DOHH2 (cell line): ENCODE measurements around the gene STRN4.

Source experiments
- H3F3A ChIP-seq: fragments of 200-600 bp; sonication (generic), shearing (Covaris generic); 2 replicates; pipeline ENCODE4 v1.6.0; 2016; ENCODE audit warnings: antibody characterized with exemption, mild to moderate bottlenecking; ENCODE audit not compliant: control insufficient read depth, insufficient read depth
- H3K27ac ChIP-seq: fragments of 200-600 bp; sonication (generic); 2 replicates; pipeline ENCODE4 v1.5.1; 2014; ENCODE audit warnings: low read depth, mild to moderate bottlenecking, low read length, moderate library complexity
- H3K27me3 ChIP-seq: fragments of 200-600 bp; sonication (generic); 2 replicates; pipeline ENCODE4 v1.6.1; 2014; ENCODE audit warnings: mild to moderate bottlenecking, low read length, mixed read lengths; ENCODE audit not compliant: control insufficient read depth
- H3K36me3 ChIP-seq: fragments of 200-600 bp; sonication (generic); 2 replicates; pipeline ENCODE4 v1.6.1; 2014; ENCODE audit warnings: mild to moderate bottlenecking, low read length, moderate library complexity, mixed read lengths; ENCODE audit not compliant: control insufficient read depth
- H3K4me1 ChIP-seq: fragments of 200-600 bp; sonication (generic); 2 replicates; pipeline ENCODE4 v1.6.1; 2014; ENCODE audit warnings: mild to moderate bottlenecking, low read length, mixed read lengths; ENCODE audit not compliant: control insufficient read depth
- H3K4me2 ChIP-seq: fragments of 200-600 bp; sonication (generic); 2 replicates; pipeline ENCODE4 v1.6.0; 2014; ENCODE audit warnings: mild to moderate bottlenecking, low read length, moderate library complexity
- H3K4me3 ChIP-seq: fragments of 200-600 bp; sonication (generic); 2 replicates; pipeline ENCODE4 v1.5.1; 2014; ENCODE audit warnings: mild to moderate bottlenecking, low read length, mixed read lengths
- H3K79me2 ChIP-seq: fragments of 200-600 bp; sonication (generic); 2 replicates; pipeline ENCODE4 v1.6.1; 2014; ENCODE audit warnings: mild to moderate bottlenecking, low read length, mixed read lengths; ENCODE audit not compliant: control insufficient read depth
- H3K9me2 ChIP-seq: fragments of 200-600 bp; sonication (generic); replicated peaks from 2 replicates; pipeline ENCODE4 v1.6.1; 2014; ENCODE audit warnings: mild to moderate bottlenecking, low read length, mixed read lengths; ENCODE audit not compliant: control insufficient read depth
- H3K9me3 ChIP-seq: fragments of 200-600 bp; sonication (generic); 2 replicates; pipeline ENCODE4 v1.6.1; 2014; ENCODE audit warnings: antibody characterized with exemption, low read length, mixed read lengths; ENCODE audit not compliant: control insufficient read depth, insufficient read depth
- H4K20me1 ChIP-seq: fragments of 200-600 bp; sonication (generic); 2 replicates; pipeline ENCODE4 v1.6.0; 2014; ENCODE audit warnings: low read depth, mild to moderate bottlenecking, antibody characterized with exemption, low read length, moderate library complexity; ENCODE audit not compliant: control insufficient read depth, insufficient read depth
- EZH2phosphoT487 ChIP-seq: fragments of 200-600 bp; sonication (generic); IDR thresholded peaks from 2 replicates; pipeline ENCODE4 v1.6.1; 2017; ENCODE audit warnings: borderline replicate concordance, mild to moderate bottlenecking, antibody characterized with exemption, low read length, moderate library complexity, mixed read lengths
- TF ChIP-seq, protein P1 (sequence below): fragments of 200-600 bp; sonication (generic); IDR thresholded peaks from one replicate; pipeline ENCODE4 v1.5.1; 2014; ENCODE audit warnings: antibody characterized with exemption, mild to moderate bottlenecking, low read depth, low read length; ENCODE audit not compliant: poor library complexity, severe bottlenecking

Gene STRN4

DNA sequence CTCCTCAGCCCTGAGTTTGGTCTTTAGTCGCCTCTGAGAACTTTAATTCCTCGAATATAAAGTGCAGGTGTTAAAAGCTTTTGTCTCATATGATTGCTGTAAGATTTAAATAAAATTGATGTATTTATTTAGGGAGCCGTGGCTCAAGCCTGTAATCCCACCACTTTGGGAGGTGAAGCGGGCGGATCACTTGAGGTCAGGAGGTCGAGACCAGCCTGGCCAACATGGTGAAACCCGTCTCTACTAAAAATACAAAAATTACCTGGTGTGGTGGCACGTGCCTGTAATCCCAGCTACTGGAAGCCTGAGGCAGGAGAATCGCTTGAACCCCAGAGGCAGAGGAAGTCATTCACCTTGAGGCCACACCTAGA lies 42.7 kb upstream of the STRN4 start:
- Histone ChIP-seq H4K20me1 (peaks cover 13% of the 10 kb centered on the region; the same call in 1 of the 2 replicates), H3K27me3 (peaks cover 8% of the 10 kb centered on the region), H3K27ac (no peak overlapping the region), H3F3A (0 out of 2 replicates have a peak, but pooled peaks cover 2% of the 10 kb centered on the region), H3K4me3 (0 out of 2 replicates have a peak overlapping the region, but pooled peaks have one; percentile 8), H3K36me3 (peaks cover 43% of the 10 kb centered on the region), H3K9me3 (no peaks in the 10 kb centered on the region; the same call in 1 of the 2 replicates), H3K79me2 (peaks cover 44% of the 10 kb centered on the region), H3K4me2 (peak overlapping the region; percentile 36), H3K4me1 (peaks cover 35% of the 10 kb centered on the region), H3K9me2 (no peaks in the 10 kb centered on the region)
- TF ChIP-seq EZH2phosphoT487, result no peak
- TF ChIP-seq, protein P1, sequence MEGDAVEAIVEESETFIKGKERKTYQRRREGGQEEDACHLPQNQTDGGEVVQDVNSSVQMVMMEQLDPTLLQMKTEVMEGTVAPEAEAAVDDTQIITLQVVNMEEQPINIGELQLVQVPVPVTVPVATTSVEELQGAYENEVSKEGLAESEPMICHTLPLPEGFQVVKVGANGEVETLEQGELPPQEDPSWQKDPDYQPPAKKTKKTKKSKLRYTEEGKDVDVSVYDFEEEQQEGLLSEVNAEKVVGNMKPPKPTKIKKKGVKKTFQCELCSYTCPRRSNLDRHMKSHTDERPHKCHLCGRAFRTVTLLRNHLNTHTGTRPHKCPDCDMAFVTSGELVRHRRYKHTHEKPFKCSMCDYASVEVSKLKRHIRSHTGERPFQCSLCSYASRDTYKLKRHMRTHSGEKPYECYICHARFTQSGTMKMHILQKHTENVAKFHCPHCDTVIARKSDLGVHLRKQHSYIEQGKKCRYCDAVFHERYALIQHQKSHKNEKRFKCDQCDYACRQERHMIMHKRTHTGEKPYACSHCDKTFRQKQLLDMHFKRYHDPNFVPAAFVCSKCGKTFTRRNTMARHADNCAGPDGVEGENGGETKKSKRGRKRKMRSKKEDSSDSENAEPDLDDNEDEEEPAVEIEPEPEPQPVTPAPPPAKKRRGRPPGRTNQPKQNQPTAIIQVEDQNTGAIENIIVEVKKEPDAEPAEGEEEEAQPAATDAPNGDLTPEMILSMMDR, result no peak

DNA sequence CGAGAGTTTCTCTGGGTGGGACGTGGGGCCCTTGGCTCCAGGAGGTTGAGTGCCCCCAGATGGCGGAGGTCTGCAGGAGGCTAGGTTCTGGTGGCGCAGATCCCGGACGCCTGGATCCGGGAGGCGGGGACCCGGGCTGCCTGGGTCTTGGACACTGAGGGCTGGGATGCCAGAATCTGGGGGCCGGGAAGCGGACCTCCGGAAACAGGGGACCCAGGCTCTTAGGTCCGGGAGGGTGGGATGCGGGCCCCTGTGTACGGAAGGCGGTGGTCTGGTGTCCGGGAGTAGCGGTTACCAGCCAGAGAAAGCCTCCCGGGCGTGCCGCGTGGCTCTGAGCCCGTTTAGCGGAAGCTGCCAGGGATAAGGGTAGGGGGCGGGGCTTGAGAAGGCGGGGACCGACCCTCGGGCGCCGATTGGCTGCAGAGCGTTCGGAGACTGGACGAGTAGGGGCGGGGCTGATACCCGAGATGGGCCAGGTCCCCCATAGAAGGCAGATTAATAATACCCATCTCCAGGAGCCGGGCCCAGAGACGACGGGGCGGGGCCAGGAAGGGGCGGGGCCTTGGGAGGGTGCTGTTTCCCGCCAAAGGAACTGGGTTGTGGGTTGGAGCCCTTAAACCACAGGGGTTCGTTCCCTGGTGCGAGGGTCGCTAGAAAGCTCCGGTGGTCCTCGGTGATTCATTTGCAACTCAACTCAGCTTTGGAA lies 42.2 kb upstream of the STRN4 start, which contains the start of gene SLC1A5:
Gene SLC1A5, minus strand, starts transcription at position 333 of the 706 bp plus-strand sequence. CDS start 629 bp downstream, outside the sequence.
- TF ChIP-seq, protein P1, result peak; percentile 17
- no peak for TF ChIP-seq EZH2phosphoT487
- H3F3A ChIP-seq, result 0 out of 2 replicates have a peak, but pooled peaks cover 2% of the 10 kb centered on the region
- peaks cover 8% of the 10 kb centered on the region for H3K27me3 ChIP-seq
- peaks cover 41% of the 10 kb centered on the region for H3K4me1 ChIP-seq
- peak within 1 kb of the TSS; percentile 89 for H3K27ac ChIP-seq
- no peaks in the 10 kb centered on the region for H3K9me2 ChIP-seq
- peaks cover 49% of the 10 kb centered on the region for H3K79me2 ChIP-seq
- peaks cover 19% of the 10 kb centered on the region; the same call in 1 of the 2 replicates for H4K20me1 ChIP-seq
- peak within 1 kb of the TSS; percentile 87 for H3K4me2 ChIP-seq
- no peaks in the 10 kb centered on the region; the same call in 1 of the 2 replicates for H3K9me3 ChIP-seq
- H3K36me3 ChIP-seq, result peaks cover 48% of the 10 kb centered on the region
- H3K4me3 ChIP-seq, result peak within 1 kb of the TSS; percentile 90

DNA sequence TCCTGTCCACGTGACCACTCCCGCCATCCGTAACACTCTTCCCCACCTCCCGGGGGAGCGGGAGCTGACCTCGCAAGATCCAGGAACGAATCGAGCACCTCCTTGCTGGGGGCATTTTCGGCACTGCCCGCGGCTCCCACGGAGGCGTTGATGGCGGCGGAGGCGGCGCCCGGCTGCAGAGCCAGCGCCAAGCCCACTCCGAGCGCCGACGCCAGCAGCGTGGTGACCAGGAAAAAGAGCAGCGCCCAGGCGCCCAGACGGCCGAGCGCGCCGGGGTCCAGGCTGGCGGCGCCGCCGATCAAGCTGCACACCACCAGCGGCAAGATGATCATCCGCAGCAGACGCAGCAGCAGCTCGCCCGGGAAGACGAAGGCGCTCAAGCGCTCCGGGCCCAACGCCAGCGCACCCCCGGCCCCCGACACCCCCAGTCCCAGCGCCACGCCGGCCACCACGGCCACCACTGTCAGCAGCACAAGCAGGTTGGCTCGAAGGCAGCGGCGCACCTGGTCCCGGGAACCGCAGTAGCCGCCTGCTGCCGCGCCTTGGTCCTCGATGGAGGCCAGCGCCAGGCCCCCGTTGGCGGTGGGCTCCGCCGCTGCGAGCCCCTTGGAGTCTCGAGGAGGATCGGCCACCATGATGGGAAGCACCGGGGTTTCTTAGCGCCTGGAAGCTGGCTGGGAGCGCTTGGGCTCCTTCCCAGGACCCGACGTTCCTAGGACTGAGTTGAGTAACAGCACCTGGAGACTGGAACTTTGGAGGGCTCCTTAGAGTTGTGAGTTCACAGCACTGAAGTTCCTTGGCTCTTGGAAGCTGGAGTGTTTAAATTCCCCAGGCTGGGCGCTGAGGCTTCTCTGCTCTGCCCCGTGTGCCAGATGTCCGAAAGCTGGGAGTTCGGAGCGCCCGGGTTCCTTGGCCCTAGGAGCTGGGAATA lies 41.3 kb upstream of the STRN4 start:
- peaks cover 23% of the 10 kb centered on the region; the same call in 1 of the 2 replicates for H4K20me1 ChIP-seq
- H3K36me3 ChIP-seq, result peaks cover 56% of the 10 kb centered on the region
- H3K79me2 ChIP-seq, result peaks cover 58% of the 10 kb centered on the region
- no peaks in the 10 kb centered on the region; the same call in 1 of the 2 replicates for H3K9me3 ChIP-seq
- no peak for TF ChIP-seq EZH2phosphoT487
- TF ChIP-seq, protein P1, result no peak
- H3K4me3 ChIP-seq, result peak overlapping the region; percentile 90
- H3K27me3 ChIP-seq, result peaks cover 8% of the 10 kb centered on the region
- H3K4me2 ChIP-seq, result peak overlapping the region; percentile 87
- H3K9me2 ChIP-seq, result no peaks in the 10 kb centered on the region
- H3F3A ChIP-seq, result 0 out of 2 replicates have a peak, but pooled peaks cover 2% of the 10 kb centered on the region
- peak overlapping the region; percentile 89 for H3K27ac ChIP-seq
- peaks cover 41% of the 10 kb centered on the region for H3K4me1 ChIP-seq
